ENCODE results near the gene PCSK7.
"Not testable (repeated sequence)": the region's sequence is repeated elsewhere in the genome, so short reads cannot be mapped to it uniquely, and the experiment has no call there.

Gene PCSK7

DNA sequence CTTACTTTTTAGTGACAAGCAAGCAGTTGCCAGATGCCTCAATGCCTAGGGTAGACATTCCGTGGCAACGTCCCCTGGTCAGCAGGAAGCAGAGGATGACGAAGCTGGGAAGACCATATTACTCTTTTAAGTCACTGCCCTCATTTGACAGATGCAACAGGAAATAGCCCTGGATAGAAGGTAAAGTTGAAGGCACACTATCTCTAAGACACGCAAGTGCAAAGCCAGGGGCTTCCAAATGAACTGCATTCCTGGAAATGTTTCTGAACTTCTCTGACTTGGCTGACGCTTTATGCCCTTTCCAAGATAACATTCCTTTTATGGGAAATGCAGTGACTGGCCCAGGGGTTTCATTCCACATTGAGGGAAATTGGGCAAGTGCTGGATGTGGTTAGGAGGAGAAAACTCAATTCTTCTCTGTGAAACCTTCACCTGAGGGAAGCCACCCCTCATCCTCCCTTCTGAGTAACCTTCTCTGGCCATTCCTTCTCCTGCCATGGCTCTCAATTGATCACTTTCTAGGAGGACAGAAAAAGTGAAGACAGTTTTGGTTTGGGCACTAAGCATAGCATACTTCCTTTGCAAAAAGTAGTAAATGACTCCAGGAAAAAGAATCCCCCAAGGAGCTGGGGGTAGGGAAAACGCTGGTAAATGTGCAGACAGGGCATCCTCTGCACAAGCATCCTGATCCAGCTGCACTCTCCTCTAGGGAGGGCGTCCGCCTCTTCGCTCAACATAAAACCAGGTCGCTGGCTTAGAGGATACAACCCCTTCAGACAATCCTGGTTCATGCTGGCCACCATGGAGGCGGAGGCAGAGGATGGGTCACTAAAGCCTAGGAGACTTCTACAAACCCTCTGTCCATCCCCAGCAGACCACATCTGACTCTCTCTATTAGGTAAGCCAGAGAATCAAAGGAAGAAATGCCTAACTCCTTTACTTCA, 14.5 kb downstream of the PCSK7 start:
- no peak for DNase-seq (ENCODE audit: low read depth in 1 of 2, low spot score in 1 of 2)

DNA sequence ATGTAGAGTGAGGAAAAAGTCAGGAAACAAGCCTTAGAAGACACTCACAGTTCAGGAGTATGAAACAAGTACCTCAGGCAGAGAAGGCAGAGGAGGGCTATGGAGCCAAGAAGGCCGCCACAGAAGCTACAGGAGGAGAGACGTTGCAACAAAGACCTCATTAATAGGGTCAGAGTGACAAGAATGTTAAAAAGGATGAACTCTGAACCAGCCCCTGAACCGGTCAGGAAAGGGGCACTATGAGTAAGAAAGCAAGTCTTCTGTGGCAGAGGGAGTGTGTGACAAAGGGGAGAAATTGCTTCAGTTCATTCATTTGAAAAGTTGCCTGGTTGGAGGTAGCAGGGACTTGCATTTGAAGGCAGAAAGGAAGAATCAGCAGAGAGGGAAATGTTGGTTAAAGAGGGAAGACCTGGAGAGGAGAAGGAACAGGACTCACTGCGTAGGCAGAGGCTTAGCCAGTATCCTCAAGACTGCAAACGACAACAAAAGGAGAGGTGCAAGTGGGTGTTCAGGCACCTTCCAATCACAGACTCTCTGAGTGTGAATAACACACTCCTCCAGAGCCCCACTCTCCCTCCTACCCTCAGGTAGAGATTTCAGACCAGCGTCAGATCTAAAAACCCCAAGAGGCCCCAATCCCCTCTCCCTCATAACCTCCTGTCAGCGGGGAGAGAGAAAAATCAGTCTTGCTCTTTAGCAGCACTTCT, 17.3 kb downstream of the PCSK7 start:
- DNase-seq (ENCODE audit: low read depth in 1 of 2, low spot score in 1 of 2) = no peak

DNA sequence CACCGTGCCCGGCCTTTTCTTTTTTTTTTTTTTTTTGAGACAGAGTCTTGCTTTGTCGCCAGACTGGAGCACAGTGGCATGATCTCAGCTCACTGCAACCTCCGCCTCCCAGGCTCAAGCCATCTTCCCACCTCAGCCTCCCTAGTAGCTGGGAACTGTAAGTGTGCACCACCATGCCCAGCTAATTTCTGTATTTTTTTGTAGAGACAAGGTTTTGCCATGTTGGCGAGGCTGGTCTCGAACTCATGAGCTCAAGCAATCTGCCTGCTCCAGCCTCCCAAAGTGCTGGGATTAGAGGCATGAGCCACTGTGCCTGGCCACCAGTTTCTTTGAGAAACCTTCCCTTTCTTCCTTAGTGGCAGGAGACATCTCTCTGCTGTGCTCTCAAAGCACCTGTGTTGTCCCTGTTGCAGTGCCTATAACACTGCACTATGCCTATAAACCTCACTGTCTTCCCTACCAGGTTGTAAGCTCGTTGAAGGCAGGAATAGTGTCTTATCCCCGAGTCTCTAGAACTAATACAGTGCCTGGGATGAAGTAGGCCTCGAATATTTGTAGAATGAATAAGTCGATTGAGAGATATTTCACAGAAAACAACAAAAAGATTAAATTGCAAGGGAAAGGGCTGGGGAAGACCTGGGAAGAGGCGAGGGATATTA, 19.0 kb downstream of the PCSK7 start:
- no peak for DNase-seq (ENCODE audit: low read depth in 1 of 2, low spot score in 1 of 2)

DNA sequence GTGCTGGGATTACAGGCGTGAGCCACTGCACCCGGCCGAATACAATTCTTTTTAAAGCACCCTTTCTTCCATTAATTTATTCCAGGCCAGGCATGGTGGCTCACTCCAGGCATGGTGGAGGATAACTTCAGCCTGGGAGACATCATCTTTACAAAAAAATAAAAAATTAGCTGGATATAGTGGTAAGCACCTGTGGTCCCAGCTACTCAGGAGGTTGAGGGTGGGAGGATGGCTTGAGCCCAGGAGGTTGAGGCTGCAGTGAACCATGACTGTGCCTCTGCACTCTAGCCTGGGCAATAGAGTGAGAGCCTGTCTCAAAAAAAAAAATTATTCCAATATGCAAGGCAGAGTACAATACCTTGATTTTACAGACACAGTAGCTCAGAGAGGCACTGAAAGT, 21.3 kb downstream of the PCSK7 start:
- DNase-seq (ENCODE audit: low read depth in 1 of 2, low spot score in 1 of 2) = no peak

DNA sequence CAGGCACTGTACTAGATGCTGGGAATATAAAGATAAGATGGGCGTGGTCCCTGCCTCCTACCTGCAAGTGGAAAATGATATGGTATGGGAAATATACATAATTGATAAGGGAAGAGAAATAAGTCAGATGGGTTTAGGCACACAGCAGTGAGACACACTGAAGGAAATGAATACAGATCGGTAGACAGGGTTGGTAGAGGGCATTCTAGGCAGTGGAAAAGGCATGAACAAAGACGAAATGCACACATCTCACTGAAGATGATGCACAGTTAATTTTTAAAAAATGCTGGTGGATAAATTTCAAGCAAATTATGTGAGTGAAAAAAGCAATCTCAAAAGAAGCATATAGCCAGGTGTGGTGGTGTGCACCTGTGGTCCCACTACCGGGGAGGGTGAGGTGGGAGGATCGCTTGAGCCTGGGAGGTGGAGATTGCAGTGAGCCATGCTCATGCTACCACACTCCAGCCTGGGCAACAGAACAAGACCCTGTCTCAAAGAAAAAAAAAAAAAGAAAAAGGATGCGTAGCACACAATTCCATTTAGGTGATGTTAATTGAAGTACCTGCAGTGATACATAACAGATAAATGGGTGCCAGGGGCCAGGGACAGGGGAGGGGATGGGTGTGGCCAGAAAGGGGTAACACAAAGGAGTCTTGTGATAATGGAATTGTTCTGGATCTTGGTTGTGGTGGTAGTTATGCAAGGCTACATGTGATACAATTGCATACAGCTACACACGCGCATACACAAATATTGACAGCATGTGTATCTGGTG, 22.3 kb downstream of the PCSK7 start:
- not testable (repeated sequence) for DNase-seq (ENCODE audit: low read depth in 1 of 2, low spot score in 1 of 2)

DNA sequence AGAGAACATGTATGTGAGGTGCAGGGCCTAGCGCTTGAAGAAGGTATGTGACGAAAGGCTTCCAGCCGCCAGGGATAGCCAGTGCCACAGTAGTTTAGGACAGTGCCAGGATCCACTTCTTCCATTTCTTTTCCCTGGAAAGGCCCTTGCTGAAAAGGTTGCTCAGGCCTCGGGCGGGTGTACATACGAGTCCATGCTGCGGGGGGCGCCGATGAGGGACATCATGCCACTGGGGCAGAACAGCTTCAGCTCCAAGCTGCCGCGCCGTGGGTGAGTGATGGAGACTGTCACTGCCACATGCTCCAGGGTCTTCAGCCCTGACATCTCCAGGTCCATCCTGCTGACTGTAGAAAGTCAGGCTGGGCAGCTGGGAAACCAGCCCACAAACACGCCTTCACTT, 23.2 kb downstream of the PCSK7 start:
- DNase-seq (ENCODE audit: low read depth in 1 of 2, low spot score in 1 of 2) = not testable (repeated sequence)

DNA sequence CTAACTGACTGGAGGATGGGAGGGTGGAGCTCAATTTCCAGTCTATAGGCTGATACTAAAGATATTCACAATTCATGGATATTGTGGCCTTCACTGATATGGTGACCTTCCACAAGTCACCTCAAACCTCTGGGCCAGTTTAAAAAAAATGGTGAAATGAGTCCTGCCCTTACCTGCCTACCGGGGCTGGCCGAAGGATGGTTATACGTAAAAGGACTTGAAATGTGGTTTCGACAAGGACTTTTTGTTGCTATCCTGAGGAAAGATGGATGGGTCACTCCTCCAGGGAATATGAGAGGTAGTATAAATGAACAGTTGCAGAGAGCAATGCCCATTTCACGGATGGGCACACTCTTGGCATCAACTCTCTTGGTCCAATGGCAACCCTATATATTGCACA, 24.4 kb downstream of the PCSK7 start:
- DNase-seq (ENCODE audit: low read depth in 1 of 2, low spot score in 1 of 2) = not testable (repeated sequence)

DNA sequence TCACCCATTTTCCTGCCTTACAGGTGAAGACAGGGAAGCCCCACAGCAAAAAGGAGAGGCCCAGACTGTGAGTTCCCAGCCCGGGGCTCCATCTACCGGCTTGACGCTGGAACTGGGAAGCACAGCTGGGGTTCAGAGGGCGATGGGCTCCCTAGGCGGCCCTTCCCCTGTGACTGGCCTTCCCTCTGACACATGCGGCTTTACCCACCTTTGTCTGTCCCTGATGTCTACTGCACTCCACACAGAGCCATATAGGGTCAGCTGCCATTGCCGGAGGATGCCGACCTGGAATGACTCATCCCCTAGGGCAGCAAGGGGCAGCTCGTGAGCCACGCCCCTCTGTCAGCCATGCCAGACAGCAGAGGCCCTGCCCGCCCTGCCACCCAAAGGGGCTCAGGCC, 25.0 kb downstream of the PCSK7 start:
- not testable (repeated sequence) for DNase-seq (ENCODE audit: low read depth in 1 of 2, low spot score in 1 of 2)

DNA sequence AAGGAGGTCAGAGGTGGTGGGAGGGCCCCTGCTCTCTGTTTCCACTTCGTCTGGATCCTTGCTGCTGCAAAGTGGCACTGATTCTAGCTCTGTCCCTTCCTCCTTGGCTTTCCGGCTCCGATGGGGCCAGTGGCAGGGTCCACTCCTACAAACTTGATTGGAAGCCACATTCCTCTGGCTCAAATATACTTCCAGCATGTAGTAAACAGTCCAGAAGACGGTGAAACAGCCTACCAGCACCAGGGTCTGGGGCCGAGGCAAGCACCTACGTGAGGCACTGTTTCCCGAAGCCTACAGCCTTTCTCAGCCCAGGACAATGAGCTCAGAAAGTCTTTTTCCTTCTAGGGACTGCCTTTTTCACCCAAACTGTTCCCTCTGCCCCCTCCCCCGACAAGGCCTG, 25.8 kb downstream of the PCSK7 start:
- DNase-seq (ENCODE audit: low read depth in 1 of 2, low spot score in 1 of 2) = not testable (repeated sequence)

DNA sequence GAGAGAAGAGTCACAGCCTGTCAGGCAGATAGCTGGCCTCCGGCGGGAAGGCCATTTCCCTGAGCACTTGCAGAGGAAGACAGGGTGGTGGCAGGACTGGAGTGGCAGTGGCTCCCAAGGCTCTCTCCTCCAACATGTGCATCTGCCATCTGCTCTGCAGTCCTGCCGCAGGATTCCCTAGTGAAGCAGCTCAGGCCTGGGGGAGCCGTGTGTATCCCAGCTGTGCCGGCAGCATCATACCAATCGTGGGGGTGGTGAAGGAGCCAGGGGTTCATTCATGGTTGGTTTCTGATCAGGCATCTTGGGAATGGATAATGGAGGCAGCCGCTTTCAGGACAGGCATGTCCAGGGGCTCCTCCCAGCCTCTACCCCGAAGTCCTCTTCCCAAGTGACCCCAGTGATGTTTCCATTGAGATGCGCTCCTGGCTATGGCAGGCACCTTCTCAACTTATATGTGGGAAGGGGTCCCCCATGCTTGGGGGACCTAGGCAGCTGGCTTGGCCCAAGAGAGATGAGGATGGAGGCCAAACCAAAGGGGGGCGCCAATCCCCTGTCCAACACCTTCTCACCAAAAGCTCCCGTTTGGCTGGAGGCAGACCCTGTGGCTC, 26.6 kb downstream of the PCSK7 start:
- no peak for DNase-seq (ENCODE audit: low read depth in 1 of 2, low spot score in 1 of 2)

DNA sequence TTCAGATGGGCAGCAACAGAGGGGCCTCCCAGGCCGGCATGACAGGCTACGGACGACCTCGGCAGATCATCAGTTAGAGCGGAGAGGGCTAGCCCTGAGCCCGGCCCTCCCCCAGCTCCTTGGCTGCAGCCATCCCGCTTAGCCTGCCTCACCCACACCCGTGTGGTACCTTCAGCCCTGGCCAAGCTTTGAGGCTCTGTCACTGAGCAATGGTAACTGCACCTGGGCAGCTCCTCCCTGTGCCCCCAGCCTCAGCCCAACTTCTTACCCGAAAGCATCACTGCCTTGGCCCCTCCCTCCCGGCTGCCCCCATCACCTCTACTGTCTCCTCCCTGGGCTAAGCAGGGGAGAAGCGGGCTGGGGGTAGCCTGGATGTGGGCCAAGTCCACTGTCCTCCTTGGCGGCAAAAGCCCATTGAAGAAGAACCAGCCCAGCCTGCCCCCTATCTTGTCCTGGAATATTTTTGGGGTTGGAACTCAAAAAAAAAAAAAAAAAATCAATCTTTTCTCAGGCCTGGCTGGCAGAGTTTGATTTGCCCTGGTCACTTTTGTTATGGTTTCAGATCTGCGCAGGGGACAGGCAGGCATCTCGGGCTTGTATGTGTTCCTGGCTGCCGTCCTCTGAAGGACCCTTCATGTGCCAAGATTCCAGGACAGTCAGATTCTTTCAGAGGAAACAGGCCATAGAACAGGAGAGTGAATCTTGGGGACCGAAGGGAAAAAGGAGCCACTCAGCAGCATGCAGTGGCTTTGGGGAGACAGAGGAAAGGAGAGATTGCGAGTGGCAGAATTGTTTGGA, 27.4 kb downstream of the PCSK7 start:
- DNase-seq (ENCODE audit: low read depth in 1 of 2, low spot score in 1 of 2) = no peak

DNA sequence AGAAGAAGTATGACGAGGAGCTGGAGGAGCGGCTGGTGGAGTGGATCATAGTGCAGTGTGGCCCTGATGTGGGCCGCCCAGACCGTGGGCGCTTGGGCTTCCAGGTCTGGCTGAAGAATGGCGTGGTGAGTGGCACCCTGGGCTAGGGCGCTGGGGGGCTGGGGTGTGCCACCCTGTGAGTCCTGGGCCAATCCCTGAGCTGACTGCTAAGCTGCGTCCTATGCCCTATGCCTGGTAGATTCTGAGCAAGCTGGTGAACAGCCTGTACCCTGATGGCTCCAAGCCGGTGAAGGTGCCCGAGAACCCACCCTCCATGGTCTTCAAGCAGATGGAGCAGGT, 28.8 kb downstream of the PCSK7 start:
- DNase-seq (ENCODE audit: low read depth in 1 of 2, low spot score in 1 of 2) = no peak

DNA sequence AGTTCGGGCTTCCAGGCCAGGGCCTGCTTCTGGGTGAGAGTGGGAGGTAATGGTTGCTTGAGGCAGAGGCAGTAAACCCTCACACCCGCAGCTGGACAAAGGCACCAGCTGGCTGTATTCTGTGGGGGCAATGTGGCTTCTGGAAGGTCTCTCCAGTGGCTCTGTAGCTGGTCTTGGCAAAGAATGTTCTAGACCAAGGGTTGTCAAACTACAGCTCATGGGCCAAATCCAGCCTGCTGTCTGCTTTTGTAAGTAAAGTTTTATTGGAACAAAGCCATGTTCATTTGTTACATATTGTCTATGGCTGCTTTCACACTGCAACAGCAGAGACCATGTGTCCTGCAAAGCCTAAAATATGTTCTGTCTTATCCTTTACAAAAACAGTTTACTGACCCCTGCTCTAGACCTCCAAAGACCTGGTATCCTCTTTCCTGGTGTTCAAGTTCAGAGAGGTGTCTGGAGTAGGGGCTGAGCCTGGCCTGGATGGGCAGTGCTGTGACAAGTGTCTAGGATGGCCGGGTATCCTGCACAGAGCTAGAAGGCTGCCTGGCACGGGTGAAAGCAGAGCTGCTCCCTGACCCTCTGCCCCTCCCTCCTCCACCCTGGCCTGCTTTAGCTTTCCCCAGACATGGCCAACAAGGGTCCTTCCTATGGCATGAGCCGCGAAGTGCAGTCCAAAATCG, 29.3 kb downstream of the PCSK7 start:
- DNase-seq (ENCODE audit: low read depth in 1 of 2, low spot score in 1 of 2) = no peak

DNA sequence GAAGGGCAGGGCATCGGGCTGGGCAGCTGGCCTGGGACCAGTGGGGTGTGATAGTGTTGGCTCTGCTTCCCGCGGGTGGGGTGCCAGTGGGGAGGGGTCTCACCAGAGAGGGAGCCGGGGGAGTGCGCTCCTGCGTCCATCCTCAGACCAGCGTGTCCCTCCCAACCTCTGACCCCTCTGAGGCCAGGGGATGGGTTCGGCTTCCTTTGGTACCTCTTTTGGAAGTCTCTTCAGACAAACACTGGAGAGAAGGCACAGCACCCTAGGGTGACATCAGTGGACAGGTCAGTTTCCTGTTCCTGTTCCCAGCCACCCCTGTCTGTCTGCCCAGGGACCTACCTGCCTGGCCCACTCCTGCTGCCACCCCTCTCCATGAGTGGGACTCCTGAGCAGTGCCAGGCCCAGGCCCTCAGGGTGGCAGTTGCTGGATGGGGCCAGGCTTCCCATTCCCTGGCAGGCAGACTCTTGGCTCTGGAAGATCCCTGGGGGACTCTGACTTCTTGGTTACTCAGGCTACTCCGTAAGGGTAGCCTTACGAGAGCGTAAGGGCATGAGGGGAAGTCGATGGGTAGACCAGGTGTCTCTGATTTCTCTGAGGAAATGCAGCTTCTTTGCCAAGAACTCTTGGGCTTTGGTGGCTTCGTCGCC, 30.1 kb downstream of the PCSK7 start:
- DNase-seq (ENCODE audit: low read depth in 1 of 2, low spot score in 1 of 2) = no peak

DNA sequence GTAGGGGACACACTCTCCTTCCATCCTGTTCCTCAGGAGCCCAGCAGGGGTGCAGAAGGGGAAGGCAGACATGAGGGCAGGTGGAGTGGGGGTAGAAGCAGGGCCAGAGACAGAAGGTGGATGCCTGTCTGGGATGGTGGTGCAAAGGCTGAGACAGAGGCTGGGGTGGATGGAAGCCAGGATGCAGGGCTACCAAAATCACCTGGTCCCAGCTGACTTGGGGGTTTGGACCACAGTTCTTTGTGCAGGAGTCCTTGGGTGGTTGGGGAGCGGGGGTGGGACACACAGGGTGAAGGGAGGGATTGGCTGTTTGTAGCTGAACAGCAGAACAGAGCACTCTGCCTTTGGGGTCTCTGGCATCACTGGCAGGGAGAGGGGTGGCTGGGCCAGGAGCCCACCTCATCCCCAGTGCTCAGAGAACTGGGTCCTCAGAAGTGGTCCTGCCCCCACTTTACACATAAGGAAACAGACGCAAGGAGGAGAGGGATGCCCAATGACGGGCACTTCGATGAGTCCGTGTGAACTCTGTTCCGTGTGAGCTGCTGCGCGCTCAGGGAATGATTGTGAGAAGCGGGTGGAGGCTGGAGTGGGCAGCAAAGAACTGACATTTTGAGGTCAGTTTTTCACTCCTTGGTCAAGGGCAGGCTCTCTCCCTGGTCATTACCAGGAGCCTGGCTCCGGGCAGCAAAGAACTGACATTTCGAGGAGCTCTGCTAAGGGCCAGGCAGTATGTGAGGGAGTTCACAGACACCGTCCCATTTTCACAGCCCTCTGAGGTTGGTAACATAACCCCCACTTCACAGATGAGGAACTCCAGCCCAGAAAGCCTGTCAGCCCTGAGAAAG, 30.8 kb downstream of the PCSK7 start:
- no peak for DNase-seq (ENCODE audit: low read depth in 1 of 2, low spot score in 1 of 2)

DNA sequence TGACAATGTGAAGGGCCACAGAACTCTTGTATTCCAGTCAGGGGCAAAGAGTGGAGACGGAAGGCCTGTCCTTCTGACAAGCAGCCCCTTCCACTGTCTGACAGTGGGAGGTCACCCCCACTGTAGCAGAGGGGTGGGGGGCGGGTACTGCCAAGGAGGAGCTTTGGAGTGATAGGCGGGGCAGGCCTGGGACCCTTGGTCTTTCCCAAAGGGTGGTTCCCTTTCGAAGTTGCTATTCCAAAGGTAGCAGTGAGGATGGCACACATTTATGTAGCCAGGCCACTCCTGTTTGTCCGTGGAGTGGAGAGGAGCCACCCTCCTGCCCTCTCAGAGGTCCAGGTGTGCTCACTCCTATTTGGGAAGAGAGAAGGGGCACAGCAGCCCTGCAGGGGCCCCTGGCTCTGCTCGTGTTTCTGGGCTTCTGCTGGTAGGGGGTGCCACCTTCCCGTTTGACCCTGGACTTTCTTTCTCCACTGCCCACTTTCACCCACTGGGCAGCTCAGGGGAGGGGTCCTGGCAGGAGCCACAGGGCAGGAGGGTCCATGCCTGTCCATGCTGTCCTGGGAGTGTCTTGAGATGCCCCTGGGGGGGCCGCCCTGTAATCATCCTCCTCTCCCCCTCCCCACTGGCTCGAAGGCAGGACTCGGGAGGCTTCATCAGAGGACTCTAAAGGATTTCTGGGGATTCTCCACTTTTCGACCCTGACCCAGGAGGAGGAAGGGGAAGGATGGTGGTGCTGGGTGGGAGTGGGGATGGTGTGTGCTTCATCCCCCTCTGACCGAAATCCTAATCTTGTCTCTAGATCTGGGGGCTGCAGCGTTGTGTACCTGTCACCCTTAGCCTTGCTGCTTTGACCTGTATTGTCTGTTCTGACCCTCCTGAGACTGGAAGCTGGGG, 31.7 kb downstream of the PCSK7 start:
- no peak for DNase-seq (ENCODE audit: low read depth in 1 of 2, low spot score in 1 of 2)
